Esophagus squamous epithelium (tissue), 5 donors: ENCODE data around the gene GPC5. TPM values are rescaled to one million over a fixed set of nuclear protein-coding genes. Genes with fewer than 3 reads are reported as not detected.

Experiments
- DNase-seq: peaks from one replicate; lab custom pipeline; 2025; lab: John Stamatoyannopoulos, UW
- H3K27ac ChIP-seq, 4 donors: fragments of 200-600 bp; sonication (generic); one replicate each; pipeline ENCODE4 v1.5.1; 2016 to 2019; ENCODE audit warnings: mild to moderate bottlenecking in 1 of 4
- H3K27me3 ChIP-seq, 4 donors: fragments of 200-600 bp; sonication (generic); 1 replicate in 3 of 4; 2 replicates in 1 of 4; pipeline versions ENCODE4 v1.5.1 to v1.6.0; 2017 to 2021; ENCODE audit warnings: antibody characterized with exemption in 1 of 4
- H3K36me3 ChIP-seq, 3 donors: fragments of 200-600 bp; sonication (generic); one replicate each; pipeline ENCODE4 v1.5.1; 2016 to 2019
- H3K4me1 ChIP-seq, 3 donors: fragments of 200-600 bp; sonication (generic); one replicate each; pipeline ENCODE4 v1.5.1; 2017 to 2019
- H3K4me3 ChIP-seq, 4 donors: fragments of 200-600 bp; sonication (generic); 1 replicate in 3 of 4; 2 replicates in 1 of 4; pipeline ENCODE4 v1.5.1; 2016 to 2019; ENCODE audit warnings: mild to moderate bottlenecking in 2 of 4, moderate library complexity in 1 of 4
- H3K9me3 ChIP-seq, 3 donors: fragments of 200-600 bp; sonication (generic); one replicate each; pipeline ENCODE4 v1.5.1; 2016 to 2019
- CTCF ChIP-seq, 6 experiments: fragments of 450-650 bp in 4 of 6; fragments of 200-600 bp in 2 of 6; sonication (generic) in 2 of 6; IDR thresholded peaks; one replicate each; pipeline ENCODE4 v1.5.1; 2016 to 2019; ENCODE audit warnings: antibody characterized with exemption in 6 of 6, mild to moderate bottlenecking in 4 of 6, moderate library complexity in 4 of 6
- POLR2A ChIP-seq, 4 donors: fragments of 450-650 bp; IDR thresholded peaks; one replicate each; pipeline ENCODE4 v1.6.1; 2017; ENCODE audit warnings: antibody characterized with exemption in 4 of 4, mild to moderate bottlenecking in 4 of 4, moderate library complexity in 3 of 4
- WGBS, 2 donors: methylation state at CpG; one replicate each; pipeline ENCODE4 v1.1.5; 2018; 5-methylcytosine and 5-hydroxymethylcytosine counted together
- intact Hi-C: fragments of 100-400 bp; cut with DNase I; formaldehyde crosslinking; loops from one replicate; pipeline ENCODE4 v1.15.0; 2022
- total RNA-seq, 4 donors: library from RNA; depleted of rRNA; stranded (reverse); fragments of >200 nt; gene quantifications; one replicate each; pipeline ENCODE4 v1.1.0, GENCODE V29; 2016
- donor health status: DM: yes; HTN: yes; CAD: no.

GPC5 gene
- total RNA-seq, 4 donors from 2014 or later, result not detected

- Histone ChIP-seq H3K27ac (no peak overlapping the region), H3K9me3 (no peaks in the 10 kb centered on the region), H3K27me3 (no peaks in the 10 kb centered on the region), H3K4me1 (no peaks in the 10 kb centered on the region), H3K4me3 (no peak overlapping the region), H3K36me3 (no peaks in the 10 kb centered on the region)
- TF ChIP-seq CTCF (IDR thresholded peaks at IDR 0.05), result no peak
- no peak for TF ChIP-seq POLR2A (IDR thresholded peaks at IDR 0.05)
- WGBS, 2 donors, result 72 to 73% methylated on average over 2 of the region's 2 CpGs
- intact Hi-C loops, result no loop called here
- no peak for DNase-seq
These were observed 1422.9 kb downstream of the GPC5 start for GRCh38 chr13:92821324-92821723.

- H3K4me1 ChIP-seq, result no peaks in the 10 kb centered on the region
- WGBS, 2 donors, result 16 to 28% methylated on average over 1 of the region's 1 CpG
- no peak for DNase-seq
- H3K27me3 ChIP-seq, result no peaks in the 10 kb centered on the region
- intact Hi-C loops, result no loop called here
- H3K36me3 ChIP-seq, result no peaks in the 10 kb centered on the region
- H3K27ac ChIP-seq, result no peak overlapping the region
- H3K9me3 ChIP-seq, result no peaks in the 10 kb centered on the region
- H3K4me3 ChIP-seq, result no peak overlapping the region
- TF ChIP-seq CTCF (IDR thresholded peaks at IDR 0.05), result no peak
- TF ChIP-seq POLR2A (IDR thresholded peaks at IDR 0.05), result no peak
These were observed 1424.6 kb downstream of the GPC5 start for GRCh38 chr13:92823059-92823458.

GRCh38 chr13:92825938-92826596 is 1427.6 kb downstream of the GPC5 start:
- no peak for DNase-seq
- H3K4me3 ChIP-seq, result no peak overlapping the region
- H3K9me3 ChIP-seq, result no peaks in the 10 kb centered on the region
- H3K4me1 ChIP-seq, result no peaks in the 10 kb centered on the region
- WGBS, 2 donors, result 44 to 61% methylated on average over 4 to 5 of the region's 5 CpGs
- H3K27ac ChIP-seq, result no peak overlapping the region
- H3K36me3 ChIP-seq, result no peaks in the 10 kb centered on the region
- intact Hi-C loops, result no loop called here
- no peak for TF ChIP-seq CTCF (IDR thresholded peaks at IDR 0.05)
- no peak for TF ChIP-seq POLR2A (IDR thresholded peaks at IDR 0.05)
- no peaks in the 10 kb centered on the region for H3K27me3 ChIP-seq

GRCh38 chr13:92827503-92827902 is 1429.1 kb downstream of the GPC5 start:
- TF ChIP-seq CTCF (IDR thresholded peaks at IDR 0.05), result no peak
- TF ChIP-seq POLR2A (IDR thresholded peaks at IDR 0.05), result no peak
- Histone ChIP-seq H3K9me3 (no peaks in the 10 kb centered on the region), H3K27me3 (no peaks in the 10 kb centered on the region), H3K4me1 (no peaks in the 10 kb centered on the region), H3K36me3 (no peaks in the 10 kb centered on the region), H3K4me3 (no peak overlapping the region), H3K27ac (no peak overlapping the region)
- intact Hi-C loops, result no loop called here
- DNase-seq, result no peak
- 52 to 64% methylated on average over 4 of the region's 4 CpGs for WGBS, 2 donors

DNA sequence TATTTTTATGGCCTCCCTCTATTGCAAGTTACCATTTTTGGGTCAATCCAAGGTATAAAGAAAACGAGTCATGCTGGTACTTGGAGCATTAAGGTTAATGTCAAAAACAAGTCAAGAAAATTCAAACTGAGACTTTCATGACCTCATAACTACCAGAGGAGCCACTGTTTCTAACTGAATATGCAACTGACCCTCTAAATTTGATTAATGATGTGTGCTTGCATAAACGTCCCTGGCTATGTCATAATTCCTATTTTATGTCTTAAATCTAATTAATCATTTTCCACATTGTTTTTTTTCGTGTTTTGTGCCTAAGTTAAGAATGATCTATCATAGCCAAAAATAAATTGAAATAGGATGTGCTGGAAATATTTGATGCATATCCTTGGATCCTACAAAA is 1431.5 kb downstream of the GPC5 start:
- no peak overlapping the region for H3K4me3 ChIP-seq
- H3K27me3 ChIP-seq, result no peaks in the 10 kb centered on the region
- no peaks in the 10 kb centered on the region for H3K36me3 ChIP-seq
- 9 to 17% methylated on average over 3 of the region's 3 CpGs for WGBS, 2 donors
- no peak overlapping the region for H3K27ac ChIP-seq
- TF ChIP-seq CTCF (IDR thresholded peaks at IDR 0.05) (no peak), POLR2A (IDR thresholded peaks at IDR 0.05) (no peak)
- no peak for DNase-seq
- H3K9me3 ChIP-seq, result no peaks in the 10 kb centered on the region
- H3K4me1 ChIP-seq, result no peaks in the 10 kb centered on the region
- intact Hi-C loops, result no loop called here
